OCI-LY1 (cell line): ENCODE measurements around the gene CREB3L2.

Experiments used
- EZH2 ChIP-seq: fragments of 200-600 bp; sonication (generic), shearing (Covaris generic); IDR thresholded peaks from 2 replicates; pipeline ENCODE4 v1.8.0; 2017; ENCODE audit warnings: borderline replicate concordance, mixed run types, mild to moderate bottlenecking, antibody characterized with exemption, low read length, moderate library complexity, mixed read lengths
- TF ChIP-seq, protein P1 (sequence below): fragments of 200-600 bp; sonication (generic), shearing (Covaris generic); IDR thresholded peaks from 2 replicates; pipeline ENCODE4 v1.5.1; 2017; ENCODE audit warnings: mild to moderate bottlenecking, antibody characterized with exemption, low read length, moderate library complexity, mixed read lengths

DNA sequence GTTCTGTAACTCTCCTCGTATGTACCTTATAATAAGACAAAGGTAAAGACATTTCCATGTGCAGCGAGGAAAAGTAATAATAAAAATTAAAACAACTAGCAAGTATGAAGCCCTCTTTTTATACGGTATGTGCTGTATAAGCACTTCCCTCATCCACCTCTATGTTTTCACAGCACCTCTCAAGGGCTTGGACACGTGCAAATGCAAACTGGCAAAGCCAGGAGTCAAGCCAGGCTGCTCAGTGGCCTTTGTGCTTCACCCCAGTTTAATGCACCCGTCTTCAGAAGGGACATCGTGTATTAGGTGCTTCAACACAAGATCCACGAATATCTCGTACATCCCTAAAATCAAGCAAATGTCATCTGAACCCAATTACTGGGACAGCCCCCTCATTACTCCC lies 153.8 kb downstream of the CREB3L2 start:
- TF ChIP-seq, protein P1, sequence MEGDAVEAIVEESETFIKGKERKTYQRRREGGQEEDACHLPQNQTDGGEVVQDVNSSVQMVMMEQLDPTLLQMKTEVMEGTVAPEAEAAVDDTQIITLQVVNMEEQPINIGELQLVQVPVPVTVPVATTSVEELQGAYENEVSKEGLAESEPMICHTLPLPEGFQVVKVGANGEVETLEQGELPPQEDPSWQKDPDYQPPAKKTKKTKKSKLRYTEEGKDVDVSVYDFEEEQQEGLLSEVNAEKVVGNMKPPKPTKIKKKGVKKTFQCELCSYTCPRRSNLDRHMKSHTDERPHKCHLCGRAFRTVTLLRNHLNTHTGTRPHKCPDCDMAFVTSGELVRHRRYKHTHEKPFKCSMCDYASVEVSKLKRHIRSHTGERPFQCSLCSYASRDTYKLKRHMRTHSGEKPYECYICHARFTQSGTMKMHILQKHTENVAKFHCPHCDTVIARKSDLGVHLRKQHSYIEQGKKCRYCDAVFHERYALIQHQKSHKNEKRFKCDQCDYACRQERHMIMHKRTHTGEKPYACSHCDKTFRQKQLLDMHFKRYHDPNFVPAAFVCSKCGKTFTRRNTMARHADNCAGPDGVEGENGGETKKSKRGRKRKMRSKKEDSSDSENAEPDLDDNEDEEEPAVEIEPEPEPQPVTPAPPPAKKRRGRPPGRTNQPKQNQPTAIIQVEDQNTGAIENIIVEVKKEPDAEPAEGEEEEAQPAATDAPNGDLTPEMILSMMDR = no peak
- TF ChIP-seq EZH2 = no peak
